Neuronal stem cell (in vitro differentiated cells): Measurements from ENCODE around the gene EIF5. TPM values are rescaled to one million over a fixed set of nuclear protein-coding genes. Genes with fewer than 3 reads are reported as not detected.

Source experiments
- DNase-seq: peaks from one replicate; pipeline ENCODE4 v3.0.0-alpha.2; 2013; ENCODE audit warnings: low spot score
- H2AFZ ChIP-seq: one replicate; pipeline ENCODE4 v1.6.1; 2013; ENCODE audit warnings: mild to moderate bottlenecking, low read length, inconsistent platforms
- H2AK5ac ChIP-seq: 2 replicates; pipeline ENCODE4 v1.6.1; 2013; ENCODE audit warnings: low read depth, mild to moderate bottlenecking, inconsistent platforms, low read length, moderate library complexity, mixed read lengths
- H2BK120ac ChIP-seq: 2 replicates; pipeline ENCODE4 v1.6.1; 2013; ENCODE audit warnings: low read depth, mild to moderate bottlenecking, inconsistent platforms, low read length, moderate library complexity, mixed read lengths
- H2BK12ac ChIP-seq: one replicate; pipeline ENCODE4 v1.6.1; 2013; ENCODE audit warnings: low read length, inconsistent platforms
- H2BK15ac ChIP-seq: 2 replicates; pipeline ENCODE4 v1.6.1; 2013; ENCODE audit warnings: mild to moderate bottlenecking, low read length, inconsistent platforms, mixed read lengths
- H2BK5ac ChIP-seq: one replicate; pipeline ENCODE4 v1.6.1; 2013; ENCODE audit warnings: inconsistent platforms, mild to moderate bottlenecking, low read length, moderate library complexity
- H3K14ac ChIP-seq: one replicate; pipeline ENCODE4 v1.6.1; 2013; ENCODE audit warnings: low read length, inconsistent platforms
- H3K18ac ChIP-seq: 2 replicates; pipeline ENCODE4 v1.6.1; 2013; ENCODE audit warnings: low read length, inconsistent platforms
- H3K23ac ChIP-seq: 2 replicates; pipeline ENCODE4 v1.6.1; 2013; ENCODE audit warnings: low read depth, mild to moderate bottlenecking, mixed read lengths, low read length, inconsistent platforms; ENCODE audit not compliant: poor library complexity
- H3K27ac ChIP-seq: replicated peaks from 3 replicates; pipeline ENCODE4 v1.5.1; 2013; ENCODE audit warnings: low read length, inconsistent platforms
- H3K27me3 ChIP-seq, 3 experiments: 2 replicates each; pipeline ENCODE4 v1.6.1; 2013; ENCODE audit warnings: low read length in 3 of 3, mild to moderate bottlenecking in 2 of 3, inconsistent platforms in 1 of 3, low read depth in 1 of 3, mixed read lengths in 1 of 3, moderate library complexity in 1 of 3; ENCODE audit not compliant: control insufficient read depth in 3 of 3, insufficient read depth in 3 of 3
- H3K36me3 ChIP-seq, 2 donors: replicated peaks in 1 of 2; 2 replicates each; pipeline ENCODE4 v1.6.1; 2013; ENCODE audit warnings: low read length in 2 of 2; ENCODE audit not compliant: control insufficient read depth in 2 of 2, insufficient read depth in 2 of 2
- H3K4ac ChIP-seq: 2 replicates; pipeline ENCODE4 v1.6.1; 2013; ENCODE audit warnings: inconsistent platforms, mild to moderate bottlenecking, low read length, moderate library complexity
- H3K4me1 ChIP-seq, 2 donors: 1 replicate in 1 of 2; 2 replicates in 1 of 2; pipeline ENCODE4 v1.6.1; 2013; ENCODE audit warnings: low read length in 2 of 2, low read depth in 1 of 2; ENCODE audit not compliant: control insufficient read depth in 2 of 2, insufficient read depth in 1 of 2
- H3K4me2 ChIP-seq: one replicate; pipeline ENCODE4 v1.6.1; 2013; ENCODE audit warnings: mild to moderate bottlenecking, low read length, inconsistent platforms; ENCODE audit not compliant: insufficient read depth, poor library complexity, severe bottlenecking
- H3K4me3 ChIP-seq, 2 donors: 2 replicates each; pipeline ENCODE4 v1.5.1; 2013; ENCODE audit warnings: low read length in 2 of 2, mild to moderate bottlenecking in 2 of 2, inconsistent platforms in 1 of 2, moderate library complexity in 1 of 2
- H3K79me1 ChIP-seq: one replicate; pipeline ENCODE4 v1.6.1; 2013; ENCODE audit warnings: low read depth, mild to moderate bottlenecking, inconsistent platforms, low read length, moderate library complexity
- H3K9ac ChIP-seq: one replicate; pipeline ENCODE4 v1.6.1; 2013; ENCODE audit warnings: mild to moderate bottlenecking, low read depth, low read length, inconsistent platforms; ENCODE audit not compliant: poor library complexity
- H3K9me3 ChIP-seq, 2 donors: replicated peaks in 1 of 2; 2 replicates each; pipeline versions ENCODE3 to v1.6.1; 2013; ENCODE audit warnings: low read length in 2 of 2, mild to moderate bottlenecking in 2 of 2, inconsistent platforms in 1 of 2, low read depth in 1 of 2, mixed read lengths in 1 of 2, moderate library complexity in 1 of 2; ENCODE audit not compliant: control insufficient read depth in 2 of 2, insufficient read depth in 1 of 2
- H4K8ac ChIP-seq: one replicate; pipeline ENCODE4 v1.6.1; 2013; ENCODE audit warnings: low read depth, mild to moderate bottlenecking, inconsistent platforms, low read length, moderate library complexity
- H4K91ac ChIP-seq: one replicate; pipeline ENCODE4 v1.6.1; 2013; ENCODE audit warnings: low read length, low read depth, mild to moderate bottlenecking, inconsistent platforms; ENCODE audit not compliant: poor library complexity
- WGBS, 2 donors: extraction: QIAGEN DNeasy Blood & Tissue Kit; methylation state at CpG; one replicate each; pipeline ENCODE4 v1.1.7; 2013; ENCODE audit warnings: missing lambda C conversion rate in 2 of 2, mixed read lengths in 1 of 2; ENCODE audit not compliant: insufficient read length in 2 of 2, insufficient replicate concordance in 1 of 2; ENCODE audit errors: extremely low coverage in 2 of 2; 5-methylcytosine and 5-hydroxymethylcytosine counted together
- polyA plus RNA-seq, 2 experiments: library from polyadenylated mRNA; stranded (reverse); fragments of 200-250 nt; gene quantifications; one replicate each; pipeline ENCODE4 v1.2.3, GENCODE V29; 2013

EIF5 gene
- polyA plus RNA-seq (2013, experiment 1 of 2), result 304 TPM
- 312 TPM for polyA plus RNA-seq (2013, experiment 2 of 2)

DNA sequence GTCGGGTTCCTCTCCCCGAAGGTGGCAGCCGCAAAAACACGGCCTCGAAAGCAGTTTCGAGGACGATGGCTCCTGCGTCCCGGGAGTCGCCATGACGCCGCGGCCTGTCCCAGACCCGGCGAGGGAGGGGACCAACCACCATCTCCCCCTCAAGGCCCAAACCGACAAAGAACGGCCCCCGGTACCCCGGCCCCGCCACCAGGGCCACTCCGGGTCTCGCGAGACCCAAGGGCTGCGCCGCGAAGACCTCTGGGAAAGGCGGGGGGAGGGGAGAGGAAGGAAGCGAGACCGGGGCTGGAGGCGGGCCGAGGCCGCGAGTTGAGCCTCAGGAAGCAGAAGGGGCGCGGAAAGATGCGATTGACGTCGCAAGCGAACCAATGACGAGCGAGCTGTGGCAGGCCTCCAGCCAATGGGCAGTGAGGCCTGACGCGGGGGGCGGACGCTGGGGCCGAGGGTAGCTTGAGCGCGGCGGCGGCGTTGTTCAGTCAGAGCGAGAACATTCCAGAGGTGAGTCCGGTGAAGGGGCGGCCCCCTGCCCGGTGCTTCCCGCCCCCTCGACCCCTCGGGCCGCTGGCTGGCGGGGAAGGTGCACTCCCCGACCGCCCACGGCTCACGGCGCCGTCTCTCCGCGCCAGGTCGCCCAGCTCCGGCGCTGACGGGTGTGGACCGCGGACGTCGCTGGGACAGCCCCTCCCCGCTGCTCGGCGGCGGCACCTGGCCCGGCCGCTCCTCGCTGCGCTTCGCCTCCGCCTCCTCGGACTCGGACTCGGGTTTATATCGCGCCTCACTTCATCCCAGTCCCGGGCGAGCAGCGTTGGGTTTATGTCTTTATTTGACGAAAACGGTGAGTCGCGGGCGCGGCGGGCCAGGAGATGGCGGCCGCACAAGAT lies at the start of gene EIF5:
Gene EIF5, plus strand, starts transcription at position 484 of the 890 bp plus-strand sequence. CDS start 1,624 bp downstream, outside the sequence.
- Histone ChIP-seq H3K27ac (peak within 1 kb of the TSS; percentile 85), H3K9ac (peak within 1 kb of the TSS; percentile 100), H3K4me1 (peaks cover 4 to 16% of the 10 kb centered on the region in 2 donors), H3K4ac (peak within 1 kb of the TSS; percentile 90), H2BK15ac (no peak within 1 kb of the TSS), H3K4me2 (peak within 1 kb of the TSS; percentile 74), H4K8ac (peak within 1 kb of the TSS; percentile 99), H3K9me3 (no peaks in the 10 kb centered on the region), H2AK5ac (peak within 1 kb of the TSS; percentile 96), H3K27me3 (no peaks in the 10 kb centered on the region), H3K18ac (peak within 1 kb of the TSS; percentile 100), H3K79me1 (peaks cover 6% of the 10 kb centered on the region), H2BK120ac (no peak within 1 kb of the TSS), H3K14ac (peak within 1 kb of the TSS; percentile 100), H2BK12ac (no peak within 1 kb of the TSS), H3K36me3 (peaks cover 27 to 42% of the 10 kb centered on the region in 2 donors), H3K4me3 (peak within 1 kb of the TSS; percentile 94 to 100), H2AFZ (peak within 1 kb of the TSS; percentile 87), H3K23ac (peak within 1 kb of the TSS; percentile 98), H2BK5ac (peak within 1 kb of the TSS; percentile 99), H4K91ac (peak within 1 kb of the TSS; percentile 100)
- DNase-seq, result peak; percentile 98
- no CpG with 5 or more reads among the region's 103 CpGs for WGBS, 2 donors

GRCh38 chr14:103284574-103285467 lies 49.2 kb upstream of the EIF5 start:
- WGBS, 2 donors, result no CpG with 5 or more reads among the region's 9 CpGs
- peaks cover 0 to 64% (median 10%) of the 10 kb centered on the region in 3 experiments for H3K27me3 ChIP-seq

GRCh38 chr14:103286460-103286859 lies 47.6 kb upstream of the EIF5 start:
- no peak overlapping the region for H2AK5ac ChIP-seq
- no peak overlapping the region for H3K18ac ChIP-seq
- no peak for DNase-seq
- H3K4ac ChIP-seq, result no peak overlapping the region
- H3K4me2 ChIP-seq, result no peak overlapping the region
- H3K27ac ChIP-seq, result no peak overlapping the region
- H3K14ac ChIP-seq, result no peak overlapping the region
- H3K4me1 ChIP-seq, result no peaks in the 10 kb centered on the region
- H2AFZ ChIP-seq, result no peak overlapping the region
- no peak overlapping the region for H3K23ac ChIP-seq
- H2BK15ac ChIP-seq, result no peak overlapping the region
- no peaks in the 10 kb centered on the region for H3K79me1 ChIP-seq
- no peak overlapping the region for H2BK12ac ChIP-seq
- no peak overlapping the region for H2BK5ac ChIP-seq
- H3K9me3 ChIP-seq, result peaks cover 2 to 4% of the 10 kb centered on the region in 2 donors
- no peak overlapping the region for H3K9ac ChIP-seq
- H3K27me3 ChIP-seq, result peaks cover 0 to 57% (median 0%) of the 10 kb centered on the region in 3 experiments
- H4K91ac ChIP-seq, result no peak overlapping the region
- no peaks in the 10 kb centered on the region for H3K36me3 ChIP-seq
- no peak overlapping the region for H3K4me3 ChIP-seq
- no peak overlapping the region for H2BK120ac ChIP-seq
- WGBS, 2 donors, result no CpG with 5 or more reads among the region's 2 CpGs
- H4K8ac ChIP-seq, result no peak overlapping the region

More at GRCh38 chr14:103284574-103285467, 49.2 kb upstream of the EIF5 start:
- no peak overlapping the region for H3K27ac ChIP-seq
- no peak overlapping the region for H3K4me2 ChIP-seq
- no peak overlapping the region for H2AFZ ChIP-seq
- no peak overlapping the region for H2AK5ac ChIP-seq
- H3K18ac ChIP-seq, result no peak overlapping the region
- no peak for DNase-seq
- no peak overlapping the region for H3K4ac ChIP-seq
- no peaks in the 10 kb centered on the region for H3K79me1 ChIP-seq
- no peaks in the 10 kb centered on the region for H3K36me3 ChIP-seq
- no peak overlapping the region for H2BK12ac ChIP-seq
- no peak overlapping the region for H3K14ac ChIP-seq
- H2BK5ac ChIP-seq, result no peak overlapping the region
- no peak overlapping the region for H3K9ac ChIP-seq
- peaks cover 2 to 6% of the 10 kb centered on the region in 2 donors for H3K9me3 ChIP-seq
- H2BK15ac ChIP-seq, result no peak overlapping the region
- H3K23ac ChIP-seq, result no peak overlapping the region
- no peak overlapping the region for H4K91ac ChIP-seq
- H3K4me1 ChIP-seq, result no peaks in the 10 kb centered on the region
- H3K4me3 ChIP-seq, result no peak overlapping the region
- H2BK120ac ChIP-seq, result no peak overlapping the region
- no peak overlapping the region for H4K8ac ChIP-seq
